ENCODE results near the gene MPDZ. TPM values are rescaled to one million over a fixed set of nuclear protein-coding genes. Genes with fewer than 3 reads are reported as not detected.

Gene MPDZ
- total RNA-seq, 1 experiment from 2014 or later, result 0.12 TPM

DNA sequence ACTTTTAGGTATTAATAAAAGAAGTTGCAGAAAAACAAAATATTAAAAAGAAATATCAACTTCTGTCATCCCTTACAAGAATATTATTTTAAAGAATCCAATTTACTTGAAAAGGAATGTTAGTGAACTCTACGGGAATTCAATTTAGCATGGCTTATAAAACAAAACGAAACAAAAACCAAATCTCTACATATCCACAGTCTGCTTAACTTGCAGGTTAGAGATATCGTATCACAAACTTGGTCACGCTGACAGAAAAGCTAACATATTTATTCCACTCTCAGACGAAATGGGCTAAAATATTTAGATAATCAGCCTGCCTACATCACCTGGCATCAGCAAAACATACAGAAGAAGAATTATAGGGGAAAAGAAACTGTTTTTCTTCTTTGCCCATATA is 92.7 kb downstream of the MPDZ start:
- Histone ChIP-seq H3K4me3 (replicated peaks in 1 of 2; ENCODE audit: low read depth in 1 of 2, low read length in 2 of 2) (no peak overlapping the region), H4K20me1 (ENCODE audit: insufficient read depth) (no peaks in the 10 kb centered on the region), H3K36me3 (ENCODE audit: control insufficient read depth in 1 of 2, insufficient read depth in 2 of 2, low read length in 2 of 2) (no peaks in the 10 kb centered on the region), H3K9me3 (ENCODE audit: control insufficient read depth in 1 of 2, insufficient read depth in 1 of 2, low read depth in 1 of 2, low read length in 2 of 2) (no peaks in the 10 kb centered on the region), H3K9ac (ENCODE audit: low read length) (no peak overlapping the region), H3K79me2 (ENCODE audit: insufficient read depth, low read length) (no peaks in the 10 kb centered on the region), H3K27me3 (ENCODE audit: insufficient read depth, low read length) (no peaks in the 10 kb centered on the region), H3K9me2 (ENCODE audit: insufficient read depth) (no peaks in the 10 kb centered on the region), H3K4me2 (ENCODE audit: low read length) (no peak overlapping the region), H3K4me1 (ENCODE audit: control insufficient read depth in 1 of 2, insufficient read depth in 2 of 2, low read length in 2 of 2) (no peaks in the 10 kb centered on the region), H3K27ac (ENCODE audit: low read depth, low read length) (no peak overlapping the region), H2AFZ (ENCODE audit: low read depth, low read length, poor library complexity, severe bottlenecking) (no peak overlapping the region)
- ChIA-PET RAD21 (ENCODE audit: low non-redundant PET in 1 of 2, low total read pairs in 2 of 2, uncharacterized antibody in 2 of 2, unreplicated experiment in 2 of 2) (no interaction called here), CTCF (no interaction called here), POLR2A (no interaction called here)
- no peak for TF ChIP-seq POLR2AphosphoS5 (IDR thresholded peaks at IDR 0.05; ENCODE audit: low read depth, low read length)
- DNase-seq (ENCODE audit: low read depth, low spot score) (no peak), ATAC-seq (no peak)
- no TSS peak for BruUV-seq (replicated peaks)
- intact Hi-C loops (cut with micrococcal nuclease), result no loop called here

DNA sequence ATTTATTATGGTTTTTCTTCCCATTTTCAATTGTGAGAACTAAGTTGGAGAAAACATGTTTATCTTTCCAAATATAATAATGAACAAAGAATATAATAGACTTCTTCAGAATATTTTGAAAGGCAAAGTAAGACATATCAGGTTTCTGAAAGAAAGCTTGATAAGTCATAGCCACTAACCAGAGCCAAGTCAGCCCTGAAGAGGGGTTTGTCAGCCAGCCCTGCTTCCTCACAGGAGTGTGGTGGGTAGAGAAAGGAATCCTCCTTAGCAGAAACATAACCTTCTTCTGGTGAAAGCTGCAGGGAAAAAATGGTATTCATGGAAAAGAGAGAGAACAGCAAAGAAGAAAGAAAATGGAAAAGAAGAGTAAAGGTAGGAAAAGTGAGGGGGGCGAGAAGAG is 93.4 kb downstream of the MPDZ start:
- CTCF ChIA-PET, result no interaction called here
- Histone ChIP-seq H3K9me3 (ENCODE audit: control insufficient read depth in 1 of 2, insufficient read depth in 1 of 2, low read depth in 1 of 2, low read length in 2 of 2) (no peaks in the 10 kb centered on the region), H4K20me1 (ENCODE audit: insufficient read depth) (no peaks in the 10 kb centered on the region), H2AFZ (ENCODE audit: low read depth, low read length, poor library complexity, severe bottlenecking) (no peak overlapping the region), H3K4me2 (ENCODE audit: low read length) (no peak overlapping the region), H3K36me3 (ENCODE audit: control insufficient read depth in 1 of 2, insufficient read depth in 2 of 2, low read length in 2 of 2) (no peaks in the 10 kb centered on the region), H3K27ac (ENCODE audit: low read depth, low read length) (no peak overlapping the region), H3K4me3 (replicated peaks in 1 of 2; ENCODE audit: low read depth in 1 of 2, low read length in 2 of 2) (no peak overlapping the region), H3K9ac (ENCODE audit: low read length) (no peak overlapping the region), H3K27me3 (ENCODE audit: insufficient read depth, low read length) (no peaks in the 10 kb centered on the region), H3K4me1 (ENCODE audit: control insufficient read depth in 1 of 2, insufficient read depth in 2 of 2, low read length in 2 of 2) (no peaks in the 10 kb centered on the region), H3K9me2 (ENCODE audit: insufficient read depth) (no peaks in the 10 kb centered on the region), H3K79me2 (ENCODE audit: insufficient read depth, low read length) (no peaks in the 10 kb centered on the region)
- DNase-seq (ENCODE audit: low read depth, low spot score), result no peak
- POLR2A ChIA-PET, result no interaction called here
- RAD21 ChIA-PET (ENCODE audit: low non-redundant PET in 1 of 2, low total read pairs in 2 of 2, uncharacterized antibody in 2 of 2, unreplicated experiment in 2 of 2), result no interaction called here
- no TSS peak for BruUV-seq (replicated peaks)
- TF ChIP-seq, protein P1, sequence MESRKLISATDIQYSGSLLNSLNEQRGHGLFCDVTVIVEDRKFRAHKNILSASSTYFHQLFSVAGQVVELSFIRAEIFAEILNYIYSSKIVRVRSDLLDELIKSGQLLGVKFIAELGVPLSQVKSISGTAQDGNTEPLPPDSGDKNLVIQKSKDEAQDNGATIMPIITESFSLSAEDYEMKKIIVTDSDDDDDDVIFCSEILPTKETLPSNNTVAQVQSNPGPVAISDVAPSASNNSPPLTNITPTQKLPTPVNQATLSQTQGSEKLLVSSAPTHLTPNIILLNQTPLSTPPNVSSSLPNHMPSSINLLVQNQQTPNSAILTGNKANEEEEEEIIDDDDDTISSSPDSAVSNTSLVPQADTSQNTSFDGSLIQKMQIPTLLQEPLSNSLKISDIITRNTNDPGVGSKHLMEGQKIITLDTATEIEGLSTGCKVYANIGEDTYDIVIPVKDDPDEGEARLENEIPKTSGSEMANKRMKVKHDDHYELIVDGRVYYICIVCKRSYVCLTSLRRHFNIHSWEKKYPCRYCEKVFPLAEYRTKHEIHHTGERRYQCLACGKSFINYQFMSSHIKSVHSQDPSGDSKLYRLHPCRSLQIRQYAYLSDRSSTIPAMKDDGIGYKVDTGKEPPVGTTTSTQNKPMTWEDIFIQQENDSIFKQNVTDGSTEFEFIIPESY (IDR thresholded peaks at IDR 0.05; ENCODE audit: extremely low read depth, insufficient replicate concordance, low read length), result no peak
- TF ChIP-seq, protein P2, sequence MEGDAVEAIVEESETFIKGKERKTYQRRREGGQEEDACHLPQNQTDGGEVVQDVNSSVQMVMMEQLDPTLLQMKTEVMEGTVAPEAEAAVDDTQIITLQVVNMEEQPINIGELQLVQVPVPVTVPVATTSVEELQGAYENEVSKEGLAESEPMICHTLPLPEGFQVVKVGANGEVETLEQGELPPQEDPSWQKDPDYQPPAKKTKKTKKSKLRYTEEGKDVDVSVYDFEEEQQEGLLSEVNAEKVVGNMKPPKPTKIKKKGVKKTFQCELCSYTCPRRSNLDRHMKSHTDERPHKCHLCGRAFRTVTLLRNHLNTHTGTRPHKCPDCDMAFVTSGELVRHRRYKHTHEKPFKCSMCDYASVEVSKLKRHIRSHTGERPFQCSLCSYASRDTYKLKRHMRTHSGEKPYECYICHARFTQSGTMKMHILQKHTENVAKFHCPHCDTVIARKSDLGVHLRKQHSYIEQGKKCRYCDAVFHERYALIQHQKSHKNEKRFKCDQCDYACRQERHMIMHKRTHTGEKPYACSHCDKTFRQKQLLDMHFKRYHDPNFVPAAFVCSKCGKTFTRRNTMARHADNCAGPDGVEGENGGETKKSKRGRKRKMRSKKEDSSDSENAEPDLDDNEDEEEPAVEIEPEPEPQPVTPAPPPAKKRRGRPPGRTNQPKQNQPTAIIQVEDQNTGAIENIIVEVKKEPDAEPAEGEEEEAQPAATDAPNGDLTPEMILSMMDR (IDR thresholded peaks at IDR 0.05 in 2 of 3, conservative IDR thresholded peaks at IDR 0.05 in 1 of 3; ENCODE audit: borderline replicate concordance in 1 of 3, insufficient read depth in 1 of 3, low read depth in 2 of 3, low read length in 2 of 3), result no peak
- TF ChIP-seq, protein P3, sequence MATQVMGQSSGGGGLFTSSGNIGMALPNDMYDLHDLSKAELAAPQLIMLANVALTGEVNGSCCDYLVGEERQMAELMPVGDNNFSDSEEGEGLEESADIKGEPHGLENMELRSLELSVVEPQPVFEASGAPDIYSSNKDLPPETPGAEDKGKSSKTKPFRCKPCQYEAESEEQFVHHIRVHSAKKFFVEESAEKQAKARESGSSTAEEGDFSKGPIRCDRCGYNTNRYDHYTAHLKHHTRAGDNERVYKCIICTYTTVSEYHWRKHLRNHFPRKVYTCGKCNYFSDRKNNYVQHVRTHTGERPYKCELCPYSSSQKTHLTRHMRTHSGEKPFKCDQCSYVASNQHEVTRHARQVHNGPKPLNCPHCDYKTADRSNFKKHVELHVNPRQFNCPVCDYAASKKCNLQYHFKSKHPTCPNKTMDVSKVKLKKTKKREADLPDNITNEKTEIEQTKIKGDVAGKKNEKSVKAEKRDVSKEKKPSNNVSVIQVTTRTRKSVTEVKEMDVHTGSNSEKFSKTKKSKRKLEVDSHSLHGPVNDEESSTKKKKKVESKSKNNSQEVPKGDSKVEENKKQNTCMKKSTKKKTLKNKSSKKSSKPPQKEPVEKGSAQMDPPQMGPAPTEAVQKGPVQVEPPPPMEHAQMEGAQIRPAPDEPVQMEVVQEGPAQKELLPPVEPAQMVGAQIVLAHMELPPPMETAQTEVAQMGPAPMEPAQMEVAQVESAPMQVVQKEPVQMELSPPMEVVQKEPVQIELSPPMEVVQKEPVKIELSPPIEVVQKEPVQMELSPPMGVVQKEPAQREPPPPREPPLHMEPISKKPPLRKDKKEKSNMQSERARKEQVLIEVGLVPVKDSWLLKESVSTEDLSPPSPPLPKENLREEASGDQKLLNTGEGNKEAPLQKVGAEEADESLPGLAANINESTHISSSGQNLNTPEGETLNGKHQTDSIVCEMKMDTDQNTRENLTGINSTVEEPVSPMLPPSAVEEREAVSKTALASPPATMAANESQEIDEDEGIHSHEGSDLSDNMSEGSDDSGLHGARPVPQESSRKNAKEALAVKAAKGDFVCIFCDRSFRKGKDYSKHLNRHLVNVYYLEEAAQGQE (IDR thresholded peaks at IDR 0.05; ENCODE audit: low read depth), result no peak
- TF ChIP-seq ELF1 (IDR thresholded peaks at IDR 0.05; ENCODE audit: borderline replicate concordance, low read depth), result no peak
- no peak for TF ChIP-seq CBX3 (IDR thresholded peaks at IDR 0.05; ENCODE audit: low read depth)
- TF ChIP-seq ZNF274 (IDR thresholded peaks at IDR 0.05; ENCODE audit: low read depth, low read length), result no peak
- TF ChIP-seq RAD21 (IDR thresholded peaks at IDR 0.05; ENCODE audit: low read depth), result no peak
- ATAC-seq, result no peak
- intact Hi-C loops (cut with micrococcal nuclease), result no loop called here

Data from HCT116 (cell line).